IMR-90 (cell line): ENCODE results near the gene STIM1.

Experiments used
- CEBPB ChIP-seq: IDR thresholded peaks from 2 replicates; pipeline ENCODE4 v1.6.1; 2012; ENCODE audit warnings: low read depth, low read length, improper control_type of control experiment
- CTCF ChIP-seq: conservative IDR thresholded peaks from 2 replicates; pipeline ENCODE4 v1.5.1; 2012; ENCODE audit warnings: mild to moderate bottlenecking, low read depth, low read length, improper control_type of control experiment
- NFE2L2 ChIP-seq: fragments of 150-350 bp; IDR thresholded peaks from 2 replicates; pipeline ENCODE4 v1.6.1; 2016; ENCODE audit warnings: low read depth, mild to moderate bottlenecking, low read length
- POLR2A ChIP-seq: IDR thresholded peaks from 2 replicates; pipeline ENCODE4 v1.6.1; 2012; ENCODE audit warnings: mild to moderate bottlenecking, low read depth, low read length
- RCOR1 ChIP-seq: IDR thresholded peaks from 2 replicates; pipeline ENCODE4 v1.6.1; 2012; ENCODE audit warnings: mild to moderate bottlenecking, low read length, improper control_type of control experiment; ENCODE audit not compliant: insufficient replicate concordance

GRCh38 chr11:3932698-3933097 lies 77.2 kb downstream of the STIM1 start:
- no peak for TF ChIP-seq RCOR1
- TF ChIP-seq POLR2A: no peak
- no peak for TF ChIP-seq CTCF
- TF ChIP-seq CEBPB: no peak
- no peak for TF ChIP-seq NFE2L2
